ENCODE measurements around the gene ATP6AP1.
"Not testable (repeated sequence)": the region's sequence is repeated elsewhere in the genome, so short reads cannot be mapped to it uniquely, and the experiment has no call there.

ATP6AP1 gene

DNA sequence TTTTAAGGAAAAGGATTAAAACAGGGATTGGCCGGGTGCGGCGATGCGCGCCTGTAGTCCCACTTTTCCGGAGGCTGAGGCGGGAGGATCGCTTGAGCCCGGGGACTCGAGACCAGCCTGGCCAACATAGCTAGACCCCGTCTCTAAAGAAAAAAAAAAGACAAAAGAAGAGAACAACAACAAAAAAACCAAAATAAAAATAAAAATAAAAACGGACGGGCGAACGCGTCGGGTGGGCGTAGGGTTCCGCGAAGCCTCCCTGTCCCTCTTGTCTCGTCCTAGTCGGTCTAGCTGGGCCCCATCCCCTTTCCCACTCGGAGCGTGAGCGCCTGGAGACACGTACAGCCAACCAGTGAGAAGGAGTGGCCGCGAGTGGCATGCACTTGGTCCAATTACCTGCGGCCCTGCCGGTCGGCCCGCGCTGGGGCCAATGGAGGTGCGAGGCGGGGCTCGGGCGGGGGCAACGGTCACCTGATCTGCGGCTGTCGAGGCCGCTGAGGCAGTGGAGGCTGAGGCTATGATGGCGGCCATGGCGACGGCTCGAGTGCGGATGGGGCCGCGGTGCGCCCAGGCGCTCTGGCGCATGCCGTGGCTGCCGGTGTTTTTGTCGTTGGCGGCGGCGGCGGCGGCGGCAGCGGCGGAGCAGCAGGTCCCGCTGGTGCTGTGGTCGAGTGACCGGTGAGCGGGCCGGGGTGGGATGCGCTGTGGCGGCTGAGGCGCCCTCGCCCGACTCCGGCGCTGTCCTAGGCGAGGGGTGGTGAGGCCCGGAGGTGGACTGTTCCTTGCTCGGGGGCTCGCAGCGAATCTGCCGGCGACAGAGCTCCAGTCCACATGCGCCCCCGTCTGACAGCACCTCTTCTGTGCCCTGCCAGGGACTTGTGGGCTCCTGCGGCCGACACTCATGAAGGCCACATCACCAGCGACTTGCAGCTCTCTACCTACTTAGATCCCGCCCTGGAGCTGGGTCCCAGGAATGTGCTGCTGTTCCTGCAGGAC is at the start of gene ATP6AP1:
ATP6AP1 (plus strand) TSS at position 502 of the 996 bp plus-strand sequence; CDS start at position 518, 16 bp downstream.
- DNase-seq: peak; percentile 94

DNA sequence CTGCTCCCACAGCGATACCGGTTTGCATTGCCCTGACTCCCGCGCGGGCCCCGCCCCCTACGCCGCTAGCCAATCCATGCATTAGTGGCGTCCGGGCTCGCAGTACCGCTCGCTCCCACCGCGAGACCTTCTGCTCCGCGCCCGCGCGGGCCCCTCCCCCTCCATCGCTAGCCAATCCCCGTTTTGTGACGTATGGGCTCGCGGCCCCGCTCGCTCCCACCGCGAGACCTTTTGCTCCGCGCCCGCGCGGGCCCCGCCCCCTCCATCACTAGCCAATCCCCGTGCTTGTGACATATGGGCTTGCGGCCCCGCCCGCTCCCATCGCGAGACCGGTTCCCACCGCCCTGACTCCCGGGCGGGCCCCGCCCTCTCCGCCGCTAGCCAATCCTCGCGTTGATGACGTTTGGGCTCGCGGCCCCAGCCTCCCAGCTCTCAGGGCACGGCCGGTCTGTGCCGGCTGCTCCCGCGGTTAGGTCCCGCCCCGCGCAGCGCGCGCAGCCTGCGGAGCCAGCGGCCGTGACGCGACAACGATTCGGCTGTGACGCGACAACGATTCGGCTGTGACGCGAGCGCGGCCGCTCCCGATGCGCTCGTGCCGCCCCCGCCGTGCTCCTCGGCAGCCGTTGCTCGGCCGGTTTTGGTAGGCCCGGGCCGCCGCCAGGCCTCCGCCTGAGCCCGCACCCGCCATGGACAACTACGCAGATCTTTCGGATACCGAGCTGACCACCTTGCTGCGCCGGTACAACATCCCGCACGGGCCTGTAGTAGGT is 49.5 kb upstream of the ATP6AP1 start, which contains the start of gene EMD:
EMD (plus strand) TSS at position 497 of the 770 bp plus-strand sequence; CDS start at position 687, 190 bp downstream.
- peak; percentile 96 for DNase-seq

DNA sequence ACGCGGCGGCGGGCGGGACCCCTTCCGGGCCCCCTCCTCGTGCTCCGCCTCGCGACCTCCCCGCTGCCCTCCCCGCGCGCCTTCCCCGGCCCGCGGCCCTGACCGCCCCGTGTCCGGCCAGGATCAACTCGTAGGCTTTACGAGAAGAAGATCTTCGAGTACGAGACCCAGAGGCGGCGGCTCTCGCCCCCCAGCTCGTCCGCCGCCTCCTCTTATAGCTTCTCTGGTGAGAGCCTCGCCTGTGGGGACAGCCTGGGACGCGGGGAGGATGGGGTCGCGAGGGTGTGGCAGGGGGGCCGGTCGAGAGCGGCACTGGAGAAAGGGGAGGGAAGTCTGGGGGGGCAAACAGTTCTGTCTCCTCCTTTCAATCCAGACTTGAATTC is 48.9 kb upstream of the ATP6AP1 start:
- no peak for DNase-seq

GRCh38 chrX:154380153-154380552 is 48.3 kb upstream of the ATP6AP1 start:
- no peak for DNase-seq

DNA sequence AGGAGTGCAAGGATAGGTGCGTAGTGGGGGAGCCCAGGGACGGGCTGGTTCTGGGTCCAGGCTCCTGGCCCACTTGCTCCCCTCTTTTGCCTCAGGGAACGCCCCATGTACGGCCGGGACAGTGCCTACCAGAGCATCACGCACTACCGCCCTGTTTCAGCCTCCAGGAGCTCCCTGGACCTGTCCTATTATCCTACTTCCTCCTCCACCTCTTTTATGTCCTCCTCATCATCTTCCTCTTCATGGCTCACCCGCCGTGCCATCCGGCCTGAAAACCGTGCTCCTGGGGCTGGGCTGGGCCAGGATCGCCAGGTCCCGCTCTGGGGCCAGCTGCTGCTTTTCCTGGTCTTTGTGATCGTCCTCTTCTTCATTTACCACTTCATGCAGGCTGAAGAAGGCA is 47.7 kb upstream of the ATP6AP1 start:
- no peak for DNase-seq

DNA sequence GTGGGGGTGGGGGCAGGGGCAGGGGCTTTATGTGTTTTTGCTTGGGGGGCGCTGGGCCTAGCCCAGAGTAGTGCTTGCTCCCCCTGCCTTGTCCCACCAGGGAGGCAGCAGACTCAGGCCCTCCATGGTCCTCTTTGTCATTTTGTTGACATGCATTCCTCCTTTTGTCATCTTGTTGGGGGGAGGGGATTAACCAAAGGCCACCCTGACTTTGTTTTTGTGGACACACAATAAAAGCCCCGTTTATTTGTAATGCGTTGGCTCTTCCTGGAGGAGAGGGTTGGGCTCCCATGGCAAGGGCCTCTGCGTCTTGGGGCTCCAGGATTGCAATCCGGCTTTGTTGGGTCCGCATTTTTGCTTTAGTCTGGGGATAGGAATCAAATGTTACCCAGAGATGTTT is 47.2 kb upstream of the ATP6AP1 start:
- no peak for DNase-seq

DNA sequence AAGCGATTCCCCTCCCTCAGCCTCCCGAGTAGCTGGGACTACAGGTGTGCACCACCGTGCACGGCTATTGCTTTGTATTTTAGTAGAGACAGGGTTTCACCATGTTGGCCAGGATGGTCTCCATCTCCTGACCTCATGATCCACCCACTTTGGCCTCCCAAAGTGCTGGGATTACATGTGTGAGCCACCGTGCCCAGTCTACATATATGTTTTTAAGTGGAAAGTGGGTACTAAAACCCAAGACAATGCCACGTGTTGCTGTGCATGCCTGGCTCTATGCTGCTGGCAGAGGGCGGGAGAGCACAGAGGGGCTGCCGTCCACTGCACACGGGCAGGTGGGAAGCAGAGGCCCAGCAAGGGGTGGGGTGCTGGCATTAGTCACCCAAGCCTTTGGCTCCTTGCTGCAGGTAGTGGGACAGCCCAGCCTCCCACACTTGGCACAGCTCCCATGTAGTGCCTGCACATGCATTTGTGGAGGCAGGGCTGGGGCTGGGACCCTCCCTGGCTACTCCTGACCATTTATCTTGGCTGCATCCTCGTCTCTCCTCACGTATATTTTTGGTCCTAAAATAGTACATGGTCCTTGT is 45.9 kb upstream of the ATP6AP1 start:
- no peak for DNase-seq

GRCh38 chrX:154383359-154384283 is 44.9 kb upstream of the ATP6AP1 start:
- no peak for DNase-seq

GRCh38 chrX:154384284-154384892 is 44.1 kb upstream of the ATP6AP1 start:
- no peak for DNase-seq

DNA sequence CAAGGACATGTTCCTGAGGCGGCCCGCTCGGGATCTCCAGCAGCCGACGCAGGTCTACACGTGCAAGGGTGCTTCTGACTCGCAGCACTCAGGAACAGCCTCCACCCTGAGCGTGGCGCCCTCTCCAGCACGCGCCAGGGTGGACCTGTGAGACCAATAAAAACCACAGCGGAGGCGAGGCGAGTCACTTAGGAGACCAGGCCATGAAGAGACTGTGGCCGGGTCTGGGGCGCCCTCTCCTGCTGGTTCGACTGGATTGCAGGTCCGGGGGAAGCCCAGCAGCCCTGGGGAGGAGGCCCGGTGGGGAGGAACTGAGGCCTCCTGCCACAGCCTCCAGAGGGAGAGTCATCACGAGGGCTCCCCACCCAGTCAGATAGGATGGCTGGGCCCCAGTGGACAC is 40.4 kb upstream of the ATP6AP1 start:
- not testable (repeated sequence) for DNase-seq

DNA sequence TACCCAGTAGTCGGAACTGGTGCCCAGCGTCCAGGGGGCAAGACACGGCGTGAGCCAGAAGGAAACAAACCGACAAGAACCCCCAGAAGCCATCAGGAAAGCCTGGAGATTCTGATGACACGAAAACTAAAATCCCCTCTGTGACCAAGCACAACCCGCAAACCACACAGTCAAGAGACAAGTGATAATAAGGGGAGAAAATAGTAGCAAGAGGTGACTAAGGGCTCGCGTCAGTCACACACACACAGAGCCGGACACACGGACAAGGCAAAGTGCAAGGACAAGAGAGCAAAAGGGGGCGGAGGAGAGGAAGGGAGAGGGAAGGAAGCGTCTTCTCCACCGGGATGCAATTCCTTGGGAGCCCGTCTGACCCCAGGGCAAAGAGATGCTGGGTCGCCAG is 39.8 kb upstream of the ATP6AP1 start:
- DNase-seq: not testable (repeated sequence)

- DNase-seq: not testable (repeated sequence)
Measured at GRCh38 chrX:154389812-154390747, 38.4 kb upstream of the ATP6AP1 start.

GRCh38 chrX:154396363-154396762 is 32.1 kb upstream of the ATP6AP1 start:
- not testable (repeated sequence) for DNase-seq

GRCh38 chrX:154396973-154397887 is 31.2 kb upstream of the ATP6AP1 start:
- DNase-seq: peak; percentile 76

DNA sequence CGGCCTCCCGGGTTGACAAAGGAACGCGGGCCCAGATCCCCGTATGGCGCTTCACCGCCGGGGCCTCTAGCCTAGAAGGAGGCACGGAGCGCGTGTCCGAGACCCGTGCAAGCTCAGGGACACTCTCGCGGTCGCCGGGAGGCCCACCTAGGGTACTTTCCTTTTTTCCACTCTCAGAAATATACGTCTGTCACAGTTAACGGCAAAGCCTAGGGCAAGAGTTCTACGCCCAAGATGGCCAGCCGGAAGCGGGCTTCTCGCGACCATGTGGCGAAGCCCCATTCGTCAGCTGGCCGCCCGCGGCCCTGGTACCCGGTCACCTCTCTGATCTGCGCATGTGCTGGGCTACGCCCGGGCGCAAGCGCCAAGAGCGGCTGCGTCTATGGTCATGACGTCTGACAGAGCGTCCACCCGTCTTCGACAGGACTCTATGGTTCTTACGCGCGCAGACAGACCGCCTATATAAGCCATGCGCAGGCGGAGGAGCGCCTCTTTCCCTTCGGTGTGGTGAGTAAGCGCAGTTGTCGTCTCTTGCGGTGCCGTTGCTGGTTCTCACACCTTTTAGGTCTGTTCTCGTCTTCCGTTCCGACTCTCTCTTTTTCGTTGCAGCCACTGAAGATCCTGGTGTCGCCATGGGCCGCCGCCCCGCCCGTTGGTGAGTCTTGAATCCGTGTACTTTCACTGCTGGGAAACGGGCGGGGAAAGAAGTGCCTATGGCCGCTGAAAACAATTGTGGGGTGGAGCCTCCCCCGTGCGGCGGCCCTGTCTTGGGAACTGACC is 30.4 kb upstream of the ATP6AP1 start, which contains the start of gene RPL10:
RPL10 (plus strand) TSS at position 490 of the 780 bp plus-strand sequence; CDS start at position 633, 143 bp downstream.
- DNase-seq: peak; percentile 96

DNA sequence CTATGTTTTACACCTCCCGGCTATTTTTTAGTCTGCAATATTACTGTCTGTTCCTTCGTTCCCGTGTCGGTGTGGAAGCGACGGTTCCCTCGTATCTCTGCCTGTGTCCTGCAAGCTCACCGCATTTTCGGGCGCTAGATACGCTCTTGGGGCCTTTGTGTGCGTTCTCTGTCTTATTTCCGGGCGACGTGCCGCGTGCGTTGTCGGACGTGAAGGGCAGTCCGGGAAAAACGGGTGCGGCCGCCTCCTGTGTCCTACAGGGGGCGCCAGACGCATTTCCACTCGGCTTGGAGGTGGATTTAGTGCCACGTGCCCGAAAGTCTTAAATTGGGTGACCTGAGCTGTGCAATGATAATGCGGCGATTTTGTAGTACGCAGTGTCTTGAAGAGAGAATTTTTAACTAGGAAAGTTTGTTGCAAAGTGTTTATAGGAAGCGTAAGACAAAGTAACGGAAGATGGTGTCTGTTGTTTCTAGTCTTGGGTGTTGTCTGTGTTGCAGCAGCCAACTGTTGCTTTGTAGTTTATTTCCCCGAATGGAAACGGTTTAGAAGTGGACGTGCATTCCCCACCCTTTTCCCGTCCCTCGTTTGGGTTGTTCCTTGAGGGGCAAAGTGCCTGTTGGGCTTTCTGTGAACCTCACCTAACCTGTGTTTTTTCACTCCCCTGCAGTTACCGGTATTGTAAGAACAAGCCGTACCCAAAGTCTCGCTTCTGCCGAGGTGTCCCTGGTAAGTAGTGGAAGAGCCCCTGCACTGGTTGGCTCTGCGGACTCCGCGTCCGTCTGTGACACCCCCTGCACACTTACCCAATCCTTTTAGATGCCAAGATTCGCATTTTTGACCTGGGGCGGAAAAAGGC is 29.6 kb upstream of the ATP6AP1 start:
- DNase-seq: peak; percentile 80

Data from inflammatory macrophage treated with lipopolysaccharide for 4 hours (primary cell).